Activated CD8-positive, alpha-beta memory T cell treated with anti-CD3 and anti-CD28 coated beads, Interleukin-2, amount 10 ng/mL, durations not matched to agents 7 days and 5 days (primary cell): ENCODE results near the gene ATP2B2. TPM values are rescaled to one million over a fixed set of nuclear protein-coding genes. Genes with fewer than 3 reads are reported as not detected.
A peak's percentile ranks its signal among the peaks of the same experiment; 100 is the strongest.

Experiments
- ATAC-seq: fragments of 150-1000 bp; cut with Tn5 transposase; one replicate; pipeline ENCODE4 v1.10.0; 2021; ENCODE audit warnings: moderate library complexity
- CTCF ChIA-PET: fragments of 350-600 bp; sonication (Branson Sonifier 250); formaldehyde crosslinking; loops from one replicate; lab custom pipeline; 2021; ENCODE audit warnings: antibody characterized with exemption; lab: Charles Lee
- DNase-seq: peaks from one replicate; pipeline ENCODE4 v3.0.0-alpha.2; 2020
- H3K27ac Mint-ChIP-seq: one replicate; pipeline ENCODE4 v1.8.0; 2021; ENCODE audit warnings: mild to moderate bottlenecking, mixed read lengths
- H3K27me3 Mint-ChIP-seq: one replicate; pipeline ENCODE4 v1.8.0; 2021; ENCODE audit warnings: mixed read lengths
- H3K36me3 Mint-ChIP-seq: one replicate; pipeline ENCODE4 v1.8.0; 2021; ENCODE audit warnings: mild to moderate bottlenecking, mixed read lengths
- H3K4me1 Mint-ChIP-seq: one replicate; pipeline ENCODE4 v1.8.0; 2021; ENCODE audit warnings: mixed read lengths
- H3K4me3 Mint-ChIP-seq: one replicate; pipeline ENCODE4 v1.8.0; 2021; ENCODE audit warnings: mild to moderate bottlenecking, moderate library complexity, mixed read lengths
- H3K9me3 Mint-ChIP-seq: one replicate; pipeline ENCODE4 v1.8.0; 2022; ENCODE audit warnings: low read depth, mixed read lengths
- total RNA-seq, 2 experiments: library from RNA; stranded (reverse); gene quantifications; one replicate each; pipeline ENCODE4 v1.2.3, GENCODE V29; 2021

Gene ATP2B2
- total RNA-seq, 2 experiments from 2014 or later = not detected

DNA sequence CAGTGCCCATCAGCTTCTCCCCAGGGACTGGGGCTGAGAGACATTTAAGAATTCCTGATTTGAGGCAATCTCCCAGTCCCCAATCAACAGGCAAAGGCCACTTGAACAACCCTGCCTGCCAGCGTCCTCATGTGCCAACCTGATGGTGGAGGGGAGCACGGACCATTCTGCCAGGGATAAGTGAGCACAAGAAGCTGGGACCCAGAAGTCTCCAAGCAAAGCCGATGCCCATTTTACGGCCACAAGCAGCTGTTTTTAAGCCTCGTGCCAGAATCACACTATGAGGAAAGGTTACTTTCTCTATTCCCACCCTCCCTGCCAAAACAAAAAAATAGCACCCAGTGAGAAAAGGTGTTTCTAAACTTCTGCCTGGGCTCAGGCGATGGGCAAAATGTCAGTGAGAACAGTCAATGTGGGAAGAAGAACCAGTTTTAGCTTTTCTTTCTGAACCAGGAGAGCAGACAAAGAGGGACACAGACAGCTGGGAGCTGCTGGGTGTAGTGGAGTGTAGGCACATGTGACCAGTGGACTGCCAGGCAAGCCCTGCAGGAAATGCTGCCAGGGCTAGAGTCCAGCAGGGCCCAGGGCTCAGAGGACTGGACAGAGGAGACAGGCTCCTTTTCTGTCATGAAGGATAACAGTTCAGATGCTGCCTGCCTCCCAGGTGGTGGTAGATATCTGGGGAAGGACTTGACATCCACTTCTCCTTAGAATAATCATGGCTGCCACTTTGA, 57.7 kb downstream of the ATP2B2 start:
- Mint-ChIP-seq H3K27me3 (peaks cover 14% of the 10 kb centered on the region), H3K27ac (no peak overlapping the region), H3K9me3 (no peaks in the 10 kb centered on the region), H3K36me3 (no peaks in the 10 kb centered on the region), H3K4me3 (no peak overlapping the region), H3K4me1 (no peaks in the 10 kb centered on the region)
- CTCF ChIA-PET = no interaction called here
- ATAC-seq (no peak), DNase-seq (no peak)

DNA sequence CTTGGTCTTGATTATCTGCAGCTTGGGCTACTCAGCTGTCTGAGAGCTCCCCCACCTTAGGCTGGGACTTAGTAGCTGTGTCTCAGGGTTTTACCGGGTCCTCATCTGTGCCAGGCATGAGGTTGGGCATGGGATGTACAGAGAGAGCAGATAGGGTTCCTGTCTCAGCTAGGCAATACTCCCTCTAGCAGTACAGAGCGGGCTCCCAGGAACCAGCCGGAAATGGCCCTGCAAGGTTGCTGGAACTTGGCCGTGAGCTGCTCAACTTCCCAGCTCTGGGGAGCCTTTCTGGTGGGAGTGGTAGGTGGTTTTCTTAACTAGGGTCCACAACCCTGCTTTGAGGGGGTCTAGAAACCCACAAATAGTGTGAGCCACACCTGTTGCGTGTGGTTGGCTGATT, 58.3 kb downstream of the ATP2B2 start:
- no peak for DNase-seq
- CTCF ChIA-PET = no interaction called here
- no peak overlapping the region for H3K27ac Mint-ChIP-seq
- no peaks in the 10 kb centered on the region for H3K36me3 Mint-ChIP-seq
- no peaks in the 10 kb centered on the region for H3K4me1 Mint-ChIP-seq
- H3K4me3 Mint-ChIP-seq = no peak overlapping the region
- peaks cover 10% of the 10 kb centered on the region for H3K27me3 Mint-ChIP-seq
- no peak for ATAC-seq
- H3K9me3 Mint-ChIP-seq = no peaks in the 10 kb centered on the region

DNA sequence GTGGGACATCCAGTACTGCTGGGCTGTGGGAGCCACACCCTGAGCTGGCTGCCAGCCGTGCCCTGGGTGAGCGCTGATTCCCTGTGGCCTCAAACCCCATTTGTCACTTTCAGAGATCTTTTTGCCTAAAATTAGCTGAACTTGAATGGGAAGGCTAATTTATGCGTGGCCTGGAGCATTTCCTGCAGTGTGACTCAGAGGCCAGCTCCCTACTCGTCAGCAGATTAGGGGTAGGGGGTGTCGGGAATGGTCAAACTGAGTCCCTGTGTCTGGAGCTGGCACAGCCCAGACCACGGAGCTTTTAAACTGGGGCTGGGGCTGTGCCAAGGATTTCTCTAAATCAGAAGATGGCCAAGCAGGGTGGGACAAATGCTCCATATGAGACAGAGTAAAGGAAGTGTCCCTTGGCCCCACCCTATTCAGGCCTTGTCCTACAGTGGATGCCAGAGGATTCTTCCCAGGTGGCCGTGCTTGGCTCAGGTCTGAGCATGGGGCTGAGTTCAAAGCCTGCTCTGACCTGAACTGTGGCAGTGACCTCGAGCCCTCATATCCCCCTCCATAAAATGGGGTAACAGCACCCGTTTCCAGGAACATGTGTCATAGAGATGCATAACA, 59.7 kb downstream of the ATP2B2 start:
- no peaks in the 10 kb centered on the region for H3K9me3 Mint-ChIP-seq
- CTCF ChIA-PET = no interaction called here
- H3K4me1 Mint-ChIP-seq = no peaks in the 10 kb centered on the region
- H3K36me3 Mint-ChIP-seq = no peaks in the 10 kb centered on the region
- no peak overlapping the region for H3K27ac Mint-ChIP-seq
- DNase-seq (no peak), ATAC-seq (no peak)
- H3K27me3 Mint-ChIP-seq = peaks cover 8% of the 10 kb centered on the region
- no peak overlapping the region for H3K4me3 Mint-ChIP-seq

DNA sequence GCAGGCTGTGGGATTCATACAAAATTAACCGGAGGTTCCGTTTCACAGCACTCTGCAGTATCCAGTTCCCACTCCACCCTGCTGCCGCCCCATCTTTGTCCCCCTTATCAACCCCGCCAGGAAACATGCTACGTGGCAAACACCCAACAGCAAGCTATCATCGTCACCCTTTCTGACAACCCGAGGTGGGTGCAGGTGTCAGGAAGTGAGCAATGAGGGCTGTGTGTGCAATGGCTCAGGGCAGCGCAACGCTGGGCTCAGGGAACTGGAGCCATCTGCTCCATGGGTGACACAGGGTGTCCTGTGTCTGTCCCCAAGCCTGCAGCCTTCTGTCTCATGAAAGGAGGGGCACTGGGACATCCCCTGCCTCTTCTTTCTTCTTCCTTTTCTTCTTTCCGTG, 60.9 kb downstream of the ATP2B2 start:
- CTCF ChIA-PET = no interaction called here
- Mint-ChIP-seq H3K4me3 (no peak overlapping the region), H3K27ac (no peak overlapping the region), H3K36me3 (no peaks in the 10 kb centered on the region), H3K9me3 (no peaks in the 10 kb centered on the region), H3K27me3 (peaks cover 8% of the 10 kb centered on the region), H3K4me1 (no peaks in the 10 kb centered on the region)
- ATAC-seq (no peak), DNase-seq (no peak)

DNA sequence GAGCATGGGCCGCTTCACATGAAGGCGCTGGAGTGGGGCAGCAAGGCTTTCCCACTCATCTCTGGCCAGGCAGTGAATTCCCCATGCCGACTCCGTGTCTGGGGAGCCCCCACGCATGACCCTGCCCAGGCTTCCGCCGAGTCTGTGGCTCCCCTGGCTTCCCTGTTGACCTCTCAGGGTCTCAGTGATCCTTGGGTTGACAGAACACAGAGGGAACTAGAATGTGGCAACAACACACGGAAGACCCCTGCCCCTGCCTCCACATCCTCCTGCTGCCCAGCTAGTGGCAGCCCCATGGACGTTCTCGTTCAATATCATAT, 61.3 kb downstream of the ATP2B2 start:
- DNase-seq (no peak), ATAC-seq (no peak)
- Mint-ChIP-seq H3K9me3 (no peaks in the 10 kb centered on the region), H3K4me1 (no peaks in the 10 kb centered on the region), H3K27me3 (peaks cover 8% of the 10 kb centered on the region), H3K36me3 (no peaks in the 10 kb centered on the region), H3K4me3 (no peak overlapping the region), H3K27ac (no peak overlapping the region)
- CTCF ChIA-PET = no interaction called here

DNA sequence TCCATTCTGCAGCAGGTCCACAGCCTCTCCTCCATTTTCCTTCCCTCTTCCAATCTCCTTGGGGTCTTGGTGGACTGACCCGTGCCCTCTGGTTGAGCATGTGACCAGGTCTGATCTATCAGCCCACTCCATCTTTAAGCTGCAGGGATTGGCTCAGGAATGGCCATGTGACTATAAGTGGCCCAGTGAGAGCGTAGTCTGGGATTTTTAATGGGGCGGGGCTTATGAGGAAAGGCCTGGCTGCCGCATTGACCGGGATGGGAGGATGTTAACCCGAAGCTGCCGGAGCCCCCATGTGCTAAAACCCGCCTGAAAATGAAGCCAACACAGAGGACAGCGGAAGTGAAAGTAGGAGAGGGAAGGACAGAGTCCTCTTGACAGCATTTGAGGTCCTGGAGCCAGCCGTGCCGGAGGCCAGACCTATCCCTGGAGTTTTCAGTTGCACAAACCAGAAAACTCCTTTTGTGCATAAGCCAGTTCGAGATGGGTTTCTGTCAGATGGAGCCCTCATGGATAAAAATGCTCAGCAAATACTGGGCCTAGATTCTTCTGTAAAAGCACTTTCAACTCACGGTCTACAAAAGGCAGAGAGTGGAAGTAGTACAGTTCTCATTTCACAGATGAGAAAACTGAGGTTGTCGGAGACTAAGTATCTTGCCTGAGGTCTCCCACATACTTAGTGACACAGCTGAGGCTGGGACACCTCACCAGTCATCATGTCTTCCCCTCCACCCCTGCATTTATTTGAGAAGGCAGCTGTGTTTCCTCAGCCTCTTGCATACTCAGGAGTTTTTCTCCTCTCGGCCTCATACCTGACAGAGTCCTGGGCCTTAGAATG, 61.9 kb downstream of the ATP2B2 start:
- Mint-ChIP-seq H3K27ac (no peak overlapping the region), H3K4me3 (no peak overlapping the region), H3K9me3 (no peaks in the 10 kb centered on the region), H3K4me1 (peaks cover under 1% of the 10 kb centered on the region), H3K36me3 (no peaks in the 10 kb centered on the region), H3K27me3 (peaks cover 8% of the 10 kb centered on the region)
- no peak for DNase-seq
- CTCF ChIA-PET = no interaction called here
- no peak for ATAC-seq

DNA sequence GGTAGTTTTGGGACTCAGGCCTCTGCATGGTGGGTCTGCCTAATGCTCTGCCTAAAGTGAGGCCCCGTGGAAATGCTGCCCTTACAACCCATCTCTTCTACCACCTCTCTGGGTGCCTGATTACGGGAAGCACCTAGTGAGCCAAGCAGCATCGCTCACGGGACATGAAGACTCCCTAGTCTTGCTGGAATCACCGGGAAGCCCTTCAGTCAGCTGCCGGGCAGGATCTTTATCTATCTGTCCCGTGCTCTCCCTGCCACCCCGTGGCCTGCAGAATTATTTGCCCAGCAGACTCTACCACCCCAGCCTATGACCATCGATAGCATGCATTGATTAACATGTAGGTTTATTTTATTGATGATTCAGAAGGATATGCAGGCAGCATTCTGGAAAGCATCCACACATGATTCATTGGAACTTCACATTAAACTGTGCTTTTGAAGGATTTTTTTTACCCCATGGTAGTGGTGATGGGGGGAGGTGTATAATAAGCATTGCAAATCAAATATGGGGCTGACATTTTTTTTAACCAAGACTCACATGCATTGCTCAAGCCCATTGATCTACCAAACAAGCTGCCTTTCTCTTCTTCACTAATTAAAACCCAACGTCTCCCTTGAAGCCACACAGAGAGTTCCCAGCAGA, 63.1 kb downstream of the ATP2B2 start:
- ATAC-seq (no peak), DNase-seq (no peak)
- CTCF ChIA-PET = no interaction called here
- no peaks in the 10 kb centered on the region for H3K9me3 Mint-ChIP-seq
- no peaks in the 10 kb centered on the region for H3K36me3 Mint-ChIP-seq
- no peak overlapping the region for H3K27ac Mint-ChIP-seq
- H3K27me3 Mint-ChIP-seq = peaks cover 8% of the 10 kb centered on the region
- no peak overlapping the region for H3K4me3 Mint-ChIP-seq
- peaks cover 11% of the 10 kb centered on the region for H3K4me1 Mint-ChIP-seq

DNA sequence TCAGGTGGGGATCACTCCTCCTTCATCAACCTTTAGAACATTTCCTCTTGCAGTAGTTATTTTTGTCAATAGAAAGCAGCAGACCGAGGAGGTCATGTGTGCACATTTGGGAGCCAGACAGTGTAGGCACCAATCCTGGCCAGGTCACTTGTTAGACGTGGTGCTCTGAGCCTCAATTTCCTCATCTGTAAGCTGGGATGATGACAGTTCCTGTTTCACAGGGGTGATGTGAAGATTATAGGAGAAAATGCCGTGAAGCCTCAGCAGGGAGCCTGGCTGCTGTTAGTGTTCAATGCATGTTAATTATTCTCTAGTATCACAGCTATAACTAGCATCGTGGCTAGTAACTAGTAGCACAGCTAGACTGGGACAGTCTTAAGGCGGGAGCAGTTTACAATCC, 64.7 kb downstream of the ATP2B2 start:
- Mint-ChIP-seq H3K4me3 (no peak overlapping the region), H3K4me1 (peaks cover 23% of the 10 kb centered on the region), H3K27me3 (peaks cover 4% of the 10 kb centered on the region), H3K36me3 (no peaks in the 10 kb centered on the region), H3K27ac (no peak overlapping the region), H3K9me3 (no peaks in the 10 kb centered on the region)
- ATAC-seq = no peak
- no peak for DNase-seq
- CTCF ChIA-PET = no interaction called here

DNA sequence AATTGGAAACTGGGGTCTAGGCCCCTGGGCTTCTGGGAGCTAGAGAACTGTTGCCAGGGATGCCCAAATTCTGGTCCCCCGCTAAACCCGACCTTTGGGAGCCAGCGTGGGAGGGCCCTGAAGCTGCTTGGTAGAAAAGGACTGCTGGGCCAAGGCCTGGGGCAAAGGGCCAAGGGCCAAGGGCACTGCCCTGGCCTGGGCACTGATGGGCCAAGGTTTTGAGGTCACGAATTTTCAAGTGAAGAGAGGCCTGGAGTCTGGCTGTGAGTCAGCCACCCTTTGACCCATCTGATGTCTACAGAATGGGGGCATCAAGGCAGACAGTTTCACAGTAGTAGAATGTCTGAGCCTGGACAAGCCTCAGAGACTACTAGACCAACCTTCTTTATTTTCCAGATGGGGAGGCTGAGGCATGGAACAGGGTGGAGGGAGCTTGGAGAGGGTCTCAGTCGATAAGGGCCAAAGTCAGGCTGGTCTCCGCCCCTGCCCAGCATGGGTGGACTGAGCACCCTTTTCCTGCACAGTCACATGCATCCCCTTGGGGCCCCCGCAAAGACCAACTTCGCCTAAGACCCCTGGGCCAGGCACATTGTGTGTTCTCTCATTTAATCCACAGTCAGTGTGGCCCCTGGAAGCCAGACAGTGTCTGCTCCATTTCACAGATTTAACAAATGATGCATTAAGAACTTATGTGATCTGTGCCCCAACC, 66.3 kb downstream of the ATP2B2 start:
- CTCF ChIA-PET = interaction anchor here (0.7 kb wide), 1 partner anchor 118 kb away, joined by 4 read pairs; the partner anchor contains the start of gene SEC13
- ATAC-seq (no peak), DNase-seq (no peak)
- H3K27me3 Mint-ChIP-seq = no peaks in the 10 kb centered on the region
- H3K4me3 Mint-ChIP-seq = no peak overlapping the region
- no peak overlapping the region for H3K27ac Mint-ChIP-seq
- no peaks in the 10 kb centered on the region for H3K9me3 Mint-ChIP-seq
- H3K4me1 Mint-ChIP-seq = peaks cover 29% of the 10 kb centered on the region
- no peaks in the 10 kb centered on the region for H3K36me3 Mint-ChIP-seq

DNA sequence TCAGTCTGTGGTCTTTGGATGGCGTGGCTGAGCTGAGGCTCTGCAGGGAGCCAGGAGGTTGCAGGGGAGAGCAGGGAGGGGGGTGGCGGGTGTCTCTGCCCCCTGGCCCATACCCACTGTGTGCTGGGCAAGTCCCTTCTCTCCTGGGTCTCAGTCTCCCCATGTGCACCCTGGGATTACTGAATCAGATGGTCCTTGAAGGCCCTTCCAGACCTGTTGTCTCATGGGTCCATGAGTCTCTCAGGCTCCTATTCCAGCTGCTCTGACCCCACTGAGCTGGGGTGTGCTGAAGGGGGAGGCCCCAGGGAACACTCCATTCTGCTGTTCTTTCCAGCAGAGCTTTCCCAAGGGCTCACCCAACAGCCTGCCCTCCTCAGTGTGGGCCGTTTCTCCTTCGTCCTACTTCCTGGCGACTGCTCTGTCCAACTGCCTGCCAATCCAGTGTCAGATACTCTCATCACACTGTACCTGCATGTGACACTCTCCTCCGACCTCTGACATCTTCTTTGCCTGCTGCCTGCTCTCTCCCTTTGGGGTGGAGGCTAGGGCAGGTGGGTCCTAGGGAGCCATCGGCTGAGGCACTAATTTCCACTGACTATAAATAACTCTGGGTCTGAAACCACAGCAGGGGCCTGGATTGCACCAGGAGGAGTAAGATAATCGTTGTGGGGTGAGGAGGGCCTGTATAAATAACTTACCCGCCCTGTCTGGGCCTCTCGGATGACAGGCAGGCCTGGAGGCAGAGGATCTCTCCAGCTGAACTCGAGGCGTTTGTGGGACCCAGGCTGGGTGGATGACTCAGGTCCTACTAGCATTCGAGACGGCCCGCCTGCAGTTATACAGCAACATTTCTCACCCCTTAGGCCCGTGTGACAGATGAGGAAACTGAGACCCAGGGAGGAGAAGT, 67.1 kb downstream of the ATP2B2 start:
- H3K27me3 Mint-ChIP-seq = no peaks in the 10 kb centered on the region
- no peak overlapping the region for H3K4me3 Mint-ChIP-seq
- ATAC-seq (no peak), DNase-seq (no peak)
- CTCF ChIA-PET = interaction anchor here (0.9 to 2.1 kb wide), 3 partner anchors 94 to 117 kb away, joined by 3 to 6 read pairs (median 5); partner anchors contain the start of gene SEC13
- peak overlapping the region; percentile 72 for H3K27ac Mint-ChIP-seq
- H3K36me3 Mint-ChIP-seq = no peaks in the 10 kb centered on the region
- H3K4me1 Mint-ChIP-seq = peaks cover 31% of the 10 kb centered on the region
- H3K9me3 Mint-ChIP-seq = no peaks in the 10 kb centered on the region

DNA sequence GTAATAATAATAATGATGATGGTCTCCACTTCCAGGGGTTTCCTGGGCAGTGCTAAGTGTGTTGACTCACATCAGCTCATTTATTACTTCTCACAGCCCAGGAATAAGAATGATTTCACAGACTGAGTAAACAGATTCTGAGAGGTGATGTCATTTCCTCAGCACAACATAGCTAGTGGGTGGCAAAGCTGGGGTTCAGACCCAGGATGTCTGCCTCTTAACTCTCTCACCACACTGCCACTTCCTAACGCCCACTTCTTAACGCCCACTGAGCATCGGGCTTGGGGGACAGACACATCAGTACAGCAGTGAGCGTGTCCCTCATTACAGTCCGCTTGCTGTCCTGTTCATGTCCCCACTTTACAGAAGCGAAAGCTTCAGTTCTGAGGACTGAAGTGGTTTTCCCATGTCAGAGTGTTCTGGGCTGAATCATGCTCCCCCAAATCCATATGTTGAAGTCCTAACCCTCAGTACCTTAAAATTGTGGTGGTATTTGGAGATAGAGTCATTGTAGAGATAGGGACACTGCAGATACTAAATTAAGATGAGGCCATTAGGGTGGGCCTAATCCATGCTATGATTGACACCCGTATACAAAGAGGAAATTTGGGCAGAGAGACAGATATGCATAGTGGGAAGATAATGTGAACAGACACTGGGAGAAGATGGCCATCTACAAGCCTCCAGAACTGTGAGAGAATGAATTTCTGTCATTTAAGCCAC, 68.0 kb downstream of the ATP2B2 start:
- Mint-ChIP-seq H3K27me3 (no peaks in the 10 kb centered on the region), H3K4me3 (no peak overlapping the region), H3K36me3 (no peaks in the 10 kb centered on the region), H3K9me3 (no peaks in the 10 kb centered on the region), H3K27ac (peak overlapping the region; percentile 67), H3K4me1 (peaks cover 31% of the 10 kb centered on the region)
- CTCF ChIA-PET = interaction anchor here (0.6 to 2.1 kb wide), 6 partner anchors 19 to 141 kb away, joined by 3 to 6 read pairs (median 4); partner anchors contain the start of gene SEC13
- DNase-seq = peak; percentile 87
- peak; percentile 96 for ATAC-seq
